SKM-1 treated with dmso at 0.1 percent for 144 hours (cell line): ENCODE data around the gene DNMT3L.
"Not testable (repeated sequence)": the region's sequence is repeated elsewhere in the genome, so short reads cannot be mapped to it uniquely, and the experiment has no call there.

Experiments used
- DNase-seq: peaks from one replicate; lab custom pipeline; 2025; ENCODE audit not compliant: unreplicated experiment; lab: John Stamatoyannopoulos, UW

DNMT3L gene

GRCh38 chr21:44295163-44295573, 33.5 kb upstream of the DNMT3L start:
- DNase-seq, result no peak

- DNase-seq, result no peak
Observed at GRCh38 chr21:44294391-44295162, 32.9 kb upstream of the DNMT3L start.

- DNase-seq, result no peak
Observed at GRCh38 chr21:44293551-44294231, 32.0 kb upstream of the DNMT3L start.

- no peak for DNase-seq
Observed at GRCh38 chr21:44292812-44293195, 31.1 kb upstream of the DNMT3L start.

- no peak for DNase-seq
Observed at GRCh38 chr21:44291936-44292811, 30.5 kb upstream of the DNMT3L start.

GRCh38 chr21:44291078-44291935, 29.6 kb upstream of the DNMT3L start:
- DNase-seq, result no peak

- no peak for DNase-seq
Observed at GRCh38 chr21:44290327-44291077, 28.8 kb upstream of the DNMT3L start.

- no peak for DNase-seq
Observed at GRCh38 chr21:44289381-44290010, 27.8 kb upstream of the DNMT3L start.

- DNase-seq, result no peak
Observed at GRCh38 chr21:44288251-44289110, 26.8 kb upstream of the DNMT3L start.

- DNase-seq, result no peak
Observed at GRCh38 chr21:44286716-44287632, 25.3 kb upstream of the DNMT3L start.

- DNase-seq, result no peak
Observed at GRCh38 chr21:44286086-44286715, 24.5 kb upstream of the DNMT3L start.

GRCh38 chr21:44285138-44285992, 23.7 kb upstream of the DNMT3L start, which contains the start of gene AIRE:
TSS of gene AIRE (plus strand) at chr21:44285876. CDS start at chr21:44286007, 131 bp downstream.
- no peak for DNase-seq

- no peak for DNase-seq
Observed at GRCh38 chr21:44283948-44284347, 22.3 kb upstream of the DNMT3L start.

GRCh38 chr21:44283211-44283785, 21.6 kb upstream of the DNMT3L start:
- DNase-seq, result not testable (repeated sequence)

GRCh38 chr21:44282370-44282769, 20.7 kb upstream of the DNMT3L start:
- DNase-seq, result no peak

GRCh38 chr21:44281801-44282200, 20.1 kb upstream of the DNMT3L start:
- no peak for DNase-seq
